NCI-H2227 (cell line): ENCODE measurements around the gene ROGDI.

Experiments used
- DNase-seq: peaks from one replicate; lab custom pipeline; 2025; ENCODE audit not compliant: unreplicated experiment; lab: John Stamatoyannopoulos, UW

ROGDI gene

DNA sequence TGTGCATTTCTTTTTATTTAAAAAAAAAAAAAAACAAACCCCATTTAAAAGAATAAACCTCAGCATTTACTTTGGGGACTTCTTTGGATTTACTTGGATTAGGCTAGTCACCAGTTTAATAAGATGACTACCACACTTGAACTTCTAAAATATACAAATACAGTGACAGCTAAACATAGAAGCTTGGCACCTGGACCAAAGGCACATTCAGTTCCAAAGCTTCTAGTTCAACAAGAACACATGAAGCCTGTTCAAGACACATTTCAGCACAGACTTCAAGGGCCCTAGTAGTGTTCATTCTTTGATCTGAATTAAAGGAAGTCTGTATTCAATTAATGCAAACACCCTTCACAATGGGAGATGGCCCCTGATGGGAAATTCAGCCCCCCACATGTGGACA is 11.6 kb upstream of the ROGDI start:
- DNase-seq = no peak

DNA sequence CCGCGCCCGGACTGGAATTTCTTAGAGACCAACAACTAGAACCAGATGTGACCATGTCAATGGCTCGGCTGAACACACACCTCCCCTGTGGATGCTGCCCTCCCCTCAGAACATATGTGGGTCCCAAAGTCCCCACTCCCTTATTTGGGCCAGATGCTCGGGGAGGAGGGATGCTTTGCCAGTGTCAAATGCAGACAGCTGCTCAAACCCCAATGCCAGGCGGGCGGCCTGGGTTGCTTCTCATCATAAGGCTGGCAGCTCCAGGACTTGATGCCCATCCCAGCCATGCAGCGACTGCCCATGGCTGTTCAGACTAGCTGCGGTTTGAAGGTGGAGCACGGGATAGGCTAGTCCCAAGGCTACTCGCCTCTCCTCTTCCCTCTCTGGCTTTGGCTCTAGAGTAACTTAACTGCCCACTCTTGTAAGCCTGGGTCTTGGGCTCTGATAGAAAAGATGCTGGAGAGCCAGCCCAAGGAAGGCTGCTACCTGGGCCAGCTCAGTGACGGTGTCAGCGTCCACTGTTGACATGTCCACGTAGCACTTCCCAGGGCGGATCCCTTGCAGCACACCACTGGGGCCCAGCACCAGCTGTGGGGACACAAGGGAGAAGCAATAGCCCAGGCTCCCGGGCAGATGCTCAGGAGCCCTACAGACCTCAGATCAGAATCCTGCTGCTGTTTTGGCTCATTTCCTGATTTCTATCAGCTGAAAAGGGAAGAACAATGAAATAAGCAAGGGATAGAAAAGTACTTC is 11.0 kb upstream of the ROGDI start:
- no peak for DNase-seq

DNA sequence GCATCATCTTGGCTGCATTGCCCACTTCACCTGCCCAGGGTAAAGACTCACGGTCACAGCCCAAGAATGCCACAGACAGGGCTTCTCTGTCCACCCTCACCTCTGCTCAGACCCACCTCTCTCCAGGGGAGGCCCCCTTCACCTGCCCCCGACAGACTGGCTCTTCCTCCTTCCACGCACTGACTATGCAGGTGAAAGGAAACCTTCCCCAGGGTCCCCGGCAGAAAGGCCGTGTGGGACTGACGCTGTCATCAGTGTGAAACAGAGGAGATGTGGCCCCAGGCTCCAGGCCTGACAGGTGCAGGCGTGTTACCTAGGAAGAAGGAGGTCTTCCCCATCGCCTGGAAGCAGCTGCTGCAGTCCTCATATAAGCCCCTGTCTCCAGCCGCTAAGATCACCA is 9.3 kb upstream of the ROGDI start:
- no peak for DNase-seq

DNA sequence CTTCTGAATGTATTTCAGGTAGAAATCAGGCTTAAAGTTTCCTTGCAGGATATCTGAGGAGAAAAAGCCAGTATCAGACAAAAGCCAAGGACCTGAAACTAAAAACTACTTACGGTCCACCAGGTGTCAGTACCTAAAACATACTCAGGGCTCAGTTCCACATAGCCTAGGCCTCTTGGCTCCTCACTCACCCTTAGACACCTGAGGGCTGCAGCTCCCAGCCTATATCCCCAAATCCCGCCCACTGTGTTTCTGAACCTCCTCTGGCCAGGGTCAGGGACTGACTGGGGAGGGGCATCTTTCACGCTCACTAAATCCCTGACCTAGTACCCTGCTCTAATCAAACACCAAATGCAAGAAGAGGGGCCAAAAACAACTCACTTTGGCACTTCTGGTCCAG is 8.8 kb upstream of the ROGDI start:
- DNase-seq = no peak

DNA sequence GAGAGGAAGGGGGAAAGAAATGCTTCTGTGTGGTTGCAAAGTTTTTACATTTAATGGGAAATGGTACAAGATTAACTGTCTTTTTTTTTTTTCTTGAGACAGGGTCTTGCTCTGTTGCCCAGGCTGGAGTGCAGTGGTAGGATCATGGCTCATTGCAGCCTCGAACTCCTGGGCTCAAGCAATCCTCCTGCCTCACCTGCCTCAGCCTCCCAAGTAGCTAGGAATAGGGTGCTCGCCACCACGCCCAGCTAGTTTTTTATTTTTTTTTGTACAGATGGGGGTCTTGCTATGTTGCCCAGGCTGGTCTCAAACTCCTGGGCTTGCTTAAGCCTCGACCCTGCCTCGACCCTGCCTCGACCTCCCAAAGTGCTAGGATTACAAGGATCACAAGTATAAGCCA is 3.8 kb upstream of the ROGDI start:
- no peak for DNase-seq

DNA sequence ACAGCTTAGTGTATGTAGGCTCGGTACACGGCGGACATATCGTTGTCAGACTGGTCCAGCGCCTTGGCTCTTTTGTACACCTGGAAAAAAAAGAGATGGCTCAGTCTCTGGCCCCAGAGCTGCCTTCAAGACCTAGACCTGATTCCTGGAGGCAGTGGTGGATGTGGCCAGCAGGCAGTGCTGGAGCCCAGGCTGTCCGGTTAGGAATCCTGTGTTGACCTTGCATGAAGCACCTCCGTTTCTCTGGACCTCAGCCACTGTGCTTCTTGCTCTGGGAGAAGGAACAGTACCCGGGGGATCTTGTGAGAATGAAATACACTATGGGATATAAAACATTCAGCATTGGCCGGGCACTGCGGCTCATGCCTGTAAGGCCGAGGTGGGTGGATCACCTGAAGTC is 2.8 kb upstream of the ROGDI start:
- no peak for DNase-seq

DNA sequence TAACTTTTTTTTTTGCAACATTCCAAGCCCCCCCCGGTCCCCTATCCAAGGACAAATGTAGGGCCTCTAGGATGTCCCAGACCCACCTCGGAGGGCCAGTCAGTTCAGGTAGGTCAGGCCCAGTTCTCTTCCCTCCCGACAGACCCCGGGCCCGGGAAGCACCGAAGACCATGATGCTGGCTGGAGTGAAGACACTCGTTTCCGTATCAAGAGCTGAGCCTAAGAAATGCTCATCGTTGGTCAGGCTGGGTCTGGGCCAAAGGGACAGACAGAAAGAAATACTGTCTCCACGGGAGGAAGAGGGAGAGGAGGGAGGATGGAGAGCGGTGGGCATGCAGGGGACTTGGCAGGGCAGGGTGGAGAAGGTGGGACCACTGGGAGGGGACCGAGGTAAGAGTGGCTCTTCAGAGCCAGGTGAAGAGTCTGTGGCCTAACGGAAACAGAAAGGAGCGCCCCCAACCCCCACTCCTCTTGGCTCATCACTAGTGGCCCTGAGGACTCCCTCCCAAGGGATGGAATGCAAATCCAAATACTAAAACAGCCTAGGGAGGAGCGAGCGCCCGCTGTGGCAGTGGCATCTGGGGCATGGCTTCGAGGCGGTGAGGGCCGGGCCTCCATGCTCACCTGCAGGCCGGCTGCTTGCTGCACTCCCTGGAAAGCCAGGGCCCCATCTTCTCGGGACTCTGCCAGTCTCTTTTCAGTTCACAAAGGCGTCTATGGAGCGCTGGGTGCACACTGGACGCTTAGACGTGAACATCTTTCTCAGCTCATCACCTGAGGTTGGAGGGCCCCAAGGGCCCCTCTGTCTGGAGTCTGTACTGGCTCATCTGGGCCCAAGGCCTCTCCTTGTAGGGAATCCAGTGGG is 1.7 kb upstream of the ROGDI start:
- DNase-seq = no peak

DNA sequence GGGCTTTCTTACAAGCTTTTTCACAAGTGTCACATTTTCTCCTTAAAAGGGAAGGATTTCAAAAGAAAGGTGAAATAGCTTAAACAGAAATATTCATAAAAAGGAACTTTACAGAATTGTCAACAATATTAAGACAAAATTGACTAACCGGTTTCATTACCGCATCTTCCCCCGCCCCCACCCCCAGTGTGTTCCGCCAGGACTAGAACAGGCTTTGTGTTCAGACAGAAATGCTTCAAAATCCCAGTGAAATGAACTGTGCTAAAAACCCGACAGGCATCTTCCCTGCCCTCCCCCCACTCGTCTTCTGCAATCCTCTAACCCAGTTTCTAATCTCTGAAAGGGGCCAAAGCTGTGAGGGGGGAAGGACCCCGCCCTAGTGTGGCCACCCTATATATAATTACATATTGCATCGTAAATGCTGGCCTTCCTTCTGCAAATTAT is 990 bp upstream of the ROGDI start:
- DNase-seq = no peak

DNA sequence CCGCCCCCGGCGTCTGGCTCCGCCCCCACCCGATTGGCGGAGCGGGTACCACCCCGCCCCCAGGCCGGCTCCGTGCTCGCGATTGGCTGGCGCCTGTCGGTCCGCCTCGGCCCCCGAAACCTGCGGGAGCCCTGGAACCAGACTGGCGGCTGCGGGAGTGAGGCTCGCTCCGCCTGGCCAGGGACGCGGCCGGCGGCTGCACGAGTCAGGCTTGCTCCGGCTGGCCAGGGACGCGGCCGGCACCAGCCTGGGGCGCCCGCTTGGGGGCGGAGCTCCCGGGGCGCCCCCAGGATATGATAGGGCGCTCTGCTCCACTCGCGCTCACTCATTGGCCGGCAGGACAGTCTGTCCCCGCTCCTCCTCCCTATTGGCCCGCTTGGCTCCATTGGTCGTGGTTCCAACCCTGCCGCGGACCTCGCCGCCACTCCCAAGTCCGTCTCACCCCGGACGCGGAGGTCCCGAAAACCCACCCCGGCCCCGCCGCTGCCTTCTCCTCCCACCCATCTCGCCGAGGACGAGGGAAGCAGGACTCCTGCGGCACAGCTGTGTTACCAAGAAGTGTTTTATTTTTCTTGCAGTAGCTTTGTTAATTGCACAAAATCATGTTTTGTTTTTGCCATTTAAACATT is 340 bp upstream of the ROGDI start:
- DNase-seq = peak; percentile 96

DNA sequence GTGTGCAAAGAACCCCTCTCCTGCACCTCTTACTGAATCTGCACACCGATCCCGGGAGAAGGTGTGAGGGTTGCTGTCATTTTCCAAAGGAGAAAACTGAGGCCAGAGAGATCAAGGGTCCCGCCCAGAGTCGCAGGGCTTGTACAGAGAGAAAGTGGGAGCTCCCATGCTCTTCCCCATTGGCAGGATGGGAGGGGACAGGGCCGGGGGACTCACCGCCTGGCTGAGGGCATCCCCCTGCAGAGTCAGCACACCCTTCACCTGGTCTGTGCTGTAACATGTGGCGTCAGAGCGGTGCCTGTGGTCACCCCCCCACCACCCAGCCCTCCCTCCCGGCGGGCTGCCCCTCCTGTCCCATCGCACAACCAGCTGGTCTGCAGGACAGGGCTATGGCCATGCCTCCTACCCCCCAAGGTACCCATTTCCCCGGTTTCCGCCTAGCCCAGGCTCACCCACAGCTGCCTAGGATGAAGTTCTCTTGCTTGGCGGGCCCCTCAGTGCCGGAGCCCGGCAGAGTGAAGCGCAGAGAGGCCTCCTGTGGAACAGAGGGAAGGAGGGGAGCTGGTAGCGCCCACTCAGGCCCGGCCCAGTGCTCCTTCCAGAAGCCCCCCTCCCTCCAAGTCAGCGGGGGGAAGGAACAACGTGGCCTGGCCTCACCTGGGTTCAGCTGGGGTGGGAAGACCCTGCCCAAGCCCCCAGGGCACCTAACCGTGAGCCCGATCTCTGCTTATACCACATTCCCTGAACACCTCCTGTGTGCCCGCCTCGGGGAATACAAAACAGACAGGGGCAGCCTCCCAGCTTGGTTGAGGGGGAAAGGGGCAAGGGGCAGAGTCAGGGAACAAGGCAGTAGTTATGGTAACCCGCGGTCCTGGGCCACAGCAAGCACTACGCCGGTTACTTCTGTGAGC is 1.1 kb downstream of the ROGDI start:
- no peak for DNase-seq

DNA sequence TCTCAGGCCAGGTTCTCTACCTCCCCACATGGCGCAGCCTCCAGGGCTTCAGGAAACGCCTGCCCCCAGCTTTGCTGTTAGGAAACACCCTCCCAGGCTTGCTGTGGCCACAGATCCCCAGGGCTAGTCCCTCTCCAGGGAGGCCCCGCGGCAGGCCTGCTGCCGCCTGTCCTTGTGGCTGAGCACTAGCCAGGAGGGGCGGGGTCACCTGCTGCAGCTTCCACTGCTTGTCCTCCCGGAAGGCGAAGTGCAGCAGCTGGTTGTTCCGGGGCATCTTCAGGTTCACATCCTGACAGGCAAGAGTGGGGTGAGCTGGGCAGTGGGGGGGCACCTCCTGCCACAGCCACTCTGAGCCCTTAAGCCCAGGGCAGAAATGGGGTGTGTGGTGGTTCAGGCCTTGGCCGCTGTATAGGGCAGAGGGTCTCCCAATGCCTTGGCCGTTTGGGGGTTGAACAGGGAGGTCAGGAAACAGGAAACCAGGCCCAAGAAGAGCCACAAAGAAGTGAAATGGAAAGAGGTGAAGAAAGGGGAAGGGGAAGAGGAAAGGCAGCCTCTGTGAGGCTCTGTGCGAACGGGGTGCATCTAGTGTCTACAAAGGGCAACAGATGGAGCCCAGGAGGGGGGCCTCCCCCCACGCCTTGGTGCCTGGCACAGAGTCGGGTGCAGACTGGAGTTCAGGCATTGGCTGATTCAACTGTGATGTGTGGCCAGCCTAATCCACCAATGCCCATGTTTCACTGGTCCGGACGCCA is 2.0 kb downstream of the ROGDI start:
- peak; percentile 54 for DNase-seq

DNA sequence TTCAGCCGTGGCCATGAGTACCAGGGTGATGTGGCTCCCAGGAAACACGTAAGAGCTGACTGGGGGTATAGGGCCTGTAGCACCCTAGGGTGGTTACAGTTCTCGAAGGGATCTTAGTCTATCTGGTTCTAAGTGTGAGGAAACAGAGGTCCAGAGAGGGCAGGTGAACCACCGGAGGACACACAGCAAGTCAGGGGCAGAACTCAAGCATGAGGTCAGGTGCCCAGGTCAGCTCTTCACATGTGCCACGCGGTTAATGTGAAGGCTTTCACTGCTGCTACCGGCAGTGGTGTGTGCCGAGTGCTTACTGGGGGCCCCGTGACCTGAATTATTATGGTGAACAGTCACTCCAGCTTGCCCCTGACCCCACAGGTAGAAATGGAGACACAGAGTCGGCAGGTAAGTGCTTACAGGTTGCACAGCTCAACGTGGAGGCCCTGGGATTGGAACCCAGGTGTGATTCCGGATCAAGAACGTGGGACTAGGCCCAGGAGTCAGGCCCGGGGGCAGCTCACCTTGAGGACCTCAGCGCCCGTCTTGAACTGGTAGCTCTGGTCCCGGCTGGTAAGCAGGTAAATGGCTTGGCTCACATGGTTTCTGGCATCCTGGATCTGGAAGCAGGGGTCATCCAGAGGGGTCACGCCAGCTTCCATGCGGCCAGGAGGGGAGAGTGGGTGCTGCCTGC is 3.1 kb downstream of the ROGDI start:
- no peak for DNase-seq

DNA sequence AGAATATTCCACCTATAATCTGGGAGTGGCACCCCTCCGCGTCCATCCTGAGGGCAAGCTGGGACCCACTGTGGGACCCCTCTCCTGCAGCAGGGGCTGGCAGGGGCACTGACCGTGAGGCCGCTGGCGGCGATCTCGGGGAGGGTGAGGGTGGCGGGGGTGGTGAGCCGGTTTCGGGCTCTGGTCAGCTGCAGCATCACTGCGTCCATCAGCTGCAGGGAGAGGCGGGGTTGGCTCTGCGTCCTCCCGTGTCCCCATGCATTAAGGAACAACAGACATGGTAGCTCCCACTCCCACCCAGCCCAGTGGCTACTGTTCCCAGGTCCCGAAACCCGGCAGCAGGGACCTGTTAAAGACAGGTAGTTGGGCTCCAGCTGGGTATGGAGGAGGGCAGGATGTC is 4.0 kb downstream of the ROGDI start:
- no peak for DNase-seq

DNA sequence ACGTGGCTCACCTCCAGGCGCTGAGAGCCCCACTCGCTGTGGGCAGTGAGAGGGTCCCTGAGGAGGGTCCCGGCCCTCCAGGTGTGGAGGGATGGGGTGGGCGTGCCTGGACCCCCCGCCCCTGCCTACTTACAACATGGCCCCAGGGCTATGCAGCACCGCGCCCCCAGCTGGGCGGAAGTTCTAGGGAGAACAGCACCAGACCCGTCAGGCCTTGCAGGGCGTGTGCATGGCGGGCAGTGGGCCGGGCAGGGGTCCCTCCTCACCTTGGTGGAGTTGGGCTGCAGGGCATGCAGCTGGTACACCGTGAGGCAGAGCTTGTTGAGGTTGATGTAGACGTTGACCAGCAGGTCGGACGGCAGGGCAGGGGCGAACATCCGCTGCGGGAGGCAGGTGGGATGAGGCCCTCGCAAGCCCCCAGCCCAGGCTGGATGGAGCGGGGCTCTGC is 4.6 kb downstream of the ROGDI start:
- DNase-seq = no peak

DNA sequence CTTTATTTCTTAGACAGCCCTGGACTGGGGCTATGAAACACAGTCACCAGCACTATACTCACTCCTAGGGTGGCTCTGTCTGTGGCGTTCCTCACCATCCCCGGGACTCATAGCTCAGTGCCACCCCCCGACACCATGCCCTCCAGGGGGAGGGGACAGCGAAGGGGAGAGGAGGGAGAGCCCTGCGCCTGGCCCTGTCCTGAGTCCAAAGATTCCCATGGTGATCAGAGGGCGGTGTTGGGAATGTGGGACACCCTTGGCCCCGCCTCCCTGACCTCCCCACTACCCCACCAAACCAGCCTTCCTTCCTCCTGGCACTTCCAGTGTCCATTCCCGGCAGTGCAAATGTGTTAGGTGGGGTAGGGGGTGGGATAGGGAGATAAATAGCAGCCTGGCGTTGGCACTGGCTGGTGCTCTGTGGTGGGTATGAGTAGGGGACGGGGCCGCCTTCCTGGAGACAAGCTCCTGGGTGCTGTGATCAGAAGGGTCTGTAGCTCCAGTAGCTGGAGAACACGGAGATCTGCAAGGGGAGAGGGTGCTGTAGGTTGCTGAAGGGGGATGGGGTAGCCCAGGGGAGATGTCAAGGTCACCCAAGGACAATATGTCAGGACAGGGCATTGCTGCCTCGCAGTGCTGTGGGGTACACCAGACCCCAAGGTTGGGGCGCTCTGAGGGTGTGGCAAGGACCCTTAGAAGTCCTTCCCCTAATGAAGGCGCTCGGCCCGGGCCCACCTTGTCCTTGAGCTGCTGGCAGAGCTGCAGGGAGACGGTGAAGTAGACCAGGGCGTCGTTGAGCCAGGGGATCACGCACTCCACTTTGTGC is 5.2 kb downstream of the ROGDI start:
- no peak for DNase-seq

DNA sequence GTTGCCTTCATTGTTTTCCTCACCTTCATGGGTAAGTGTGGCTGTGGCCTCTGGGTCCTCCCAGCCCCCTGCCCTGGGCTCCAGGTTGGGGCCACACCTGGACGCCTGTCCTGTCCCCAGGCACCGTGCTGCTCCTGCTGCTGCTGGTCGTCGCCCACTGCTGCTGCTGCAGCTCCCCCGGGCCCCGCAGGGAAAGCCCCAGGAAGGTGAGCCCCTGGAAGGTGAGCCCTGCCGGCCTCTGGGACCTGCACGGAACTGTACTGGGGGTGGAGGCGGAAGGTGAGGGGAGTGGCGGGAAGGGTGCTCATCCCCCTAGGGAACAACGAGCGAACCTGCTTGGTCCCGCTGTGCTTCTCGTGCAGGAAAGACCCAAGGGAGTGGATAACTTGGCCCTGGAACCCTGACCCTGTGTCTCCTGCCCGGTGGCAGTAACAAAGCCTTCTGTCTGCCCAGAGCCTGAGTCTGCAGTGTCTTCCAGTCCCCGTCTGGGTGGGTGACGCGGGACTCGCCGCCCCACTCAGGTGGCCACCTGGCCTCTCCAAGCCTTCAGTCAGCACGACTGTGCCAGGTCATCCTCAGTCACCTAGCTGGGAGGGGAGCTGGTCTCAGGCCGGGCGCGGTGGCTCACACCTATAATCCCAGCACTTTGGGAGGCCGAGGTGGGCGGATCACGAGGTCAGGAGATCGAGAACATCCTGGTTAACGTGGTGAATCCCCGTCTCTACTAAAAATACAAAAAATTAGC is 6.4 kb downstream of the ROGDI start:
- DNase-seq = no peak

DNA sequence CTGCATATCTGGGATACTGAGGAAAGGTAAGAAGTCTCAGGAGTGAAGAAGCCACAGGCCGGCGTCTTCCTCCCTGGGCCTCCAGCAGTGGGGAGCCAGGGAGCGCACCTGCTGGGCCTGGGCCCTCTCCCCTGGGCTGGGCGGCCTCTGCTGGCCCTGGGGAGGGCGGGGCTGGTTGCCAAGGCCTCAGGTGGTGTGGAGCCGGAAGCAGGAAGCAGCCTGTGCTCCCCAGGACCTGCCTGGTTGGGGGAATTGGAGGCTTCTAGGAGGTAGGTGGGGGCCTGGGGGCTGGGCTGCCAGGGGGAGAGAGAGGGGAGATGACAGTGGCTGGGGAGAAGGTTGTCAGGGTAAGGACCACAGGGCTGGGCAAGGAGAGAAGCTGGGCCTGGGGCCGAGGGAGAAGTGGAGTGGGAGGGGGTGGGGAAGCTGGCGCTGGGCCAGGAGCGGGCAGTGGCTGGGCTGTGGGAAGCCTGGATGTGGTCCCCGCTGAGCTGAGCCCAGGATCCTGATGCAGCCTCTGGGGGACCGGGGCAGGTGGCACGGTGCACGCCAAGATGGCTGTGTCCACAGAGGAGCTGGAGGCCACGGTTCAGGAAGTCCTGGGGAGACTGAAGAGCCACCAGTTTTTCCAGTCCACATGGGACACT is 7.1 kb downstream of the ROGDI start, which contains the start of gene SMIM22:
TSS of gene SMIM22 (plus strand) at position 189 of the 647 bp plus-strand sequence. CDS start at position 555, 366 bp downstream.
- peak; percentile 72 for DNase-seq
